HG02870 (cell line): ENCODE data around the gene JAKMIP1.
"Not testable (repeated sequence)": the region's sequence is repeated elsewhere in the genome, so short reads cannot be mapped to it uniquely, and the experiment has no call there.

Experiments
- ATAC-seq: cut with Tn5 transposase; IDR thresholded peaks from one replicate; pipeline ENCODE4 v1.9.1; 2021; ENCODE audit warnings: mild to moderate bottlenecking, moderate library complexity; ENCODE audit not compliant: unreplicated experiment

The JAKMIP1 gene

DNA sequence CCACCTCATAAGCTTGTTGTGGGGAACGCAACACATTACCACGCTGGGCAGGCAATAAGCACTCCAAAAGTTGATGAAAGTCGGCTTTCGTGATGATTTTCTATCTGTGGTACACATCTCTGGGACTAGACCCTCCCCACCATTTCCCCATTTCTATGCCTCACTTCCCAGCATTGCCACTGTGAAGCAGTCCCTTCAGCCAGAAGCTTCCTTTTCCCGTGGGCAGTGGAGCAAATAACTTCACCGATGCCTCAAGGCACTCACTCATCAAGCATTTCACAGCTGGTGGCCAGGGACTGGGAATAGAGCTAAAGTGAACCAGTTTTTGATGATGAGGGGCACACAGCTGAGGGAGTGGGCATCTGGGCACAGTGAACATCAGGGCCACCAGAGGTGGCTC lies 201.0 kb downstream of the JAKMIP1 start:
- ATAC-seq = no peak

DNA sequence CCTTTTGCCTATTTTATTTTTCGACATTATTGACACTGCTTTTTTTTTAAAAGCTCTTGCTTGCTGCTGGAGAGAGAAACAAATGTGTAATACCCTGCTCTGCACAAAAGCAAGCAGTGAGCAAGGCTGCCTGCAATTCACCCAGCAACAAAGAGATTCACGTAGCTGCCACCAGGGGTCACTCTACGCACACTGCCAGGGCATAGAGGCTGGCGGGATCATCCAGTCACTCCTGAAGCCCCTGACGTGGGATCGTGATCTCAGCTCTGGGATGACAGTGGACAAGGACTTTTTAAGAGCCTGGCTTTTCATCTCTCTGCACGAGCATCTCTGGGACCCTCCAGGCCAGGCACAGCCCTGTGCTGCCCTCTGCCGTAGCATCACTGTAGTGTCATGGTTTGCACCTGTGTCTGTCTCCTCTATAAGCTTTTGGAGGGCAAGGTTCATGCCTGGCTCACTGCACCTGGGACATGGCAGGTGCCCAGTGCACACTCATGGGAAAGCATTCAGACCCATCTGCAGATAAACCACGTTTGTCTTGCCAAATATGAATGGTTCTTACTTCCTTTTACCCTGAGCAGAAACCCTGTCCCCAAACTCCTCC lies 201.9 kb downstream of the JAKMIP1 start:
- ATAC-seq = peak; percentile 68

DNA sequence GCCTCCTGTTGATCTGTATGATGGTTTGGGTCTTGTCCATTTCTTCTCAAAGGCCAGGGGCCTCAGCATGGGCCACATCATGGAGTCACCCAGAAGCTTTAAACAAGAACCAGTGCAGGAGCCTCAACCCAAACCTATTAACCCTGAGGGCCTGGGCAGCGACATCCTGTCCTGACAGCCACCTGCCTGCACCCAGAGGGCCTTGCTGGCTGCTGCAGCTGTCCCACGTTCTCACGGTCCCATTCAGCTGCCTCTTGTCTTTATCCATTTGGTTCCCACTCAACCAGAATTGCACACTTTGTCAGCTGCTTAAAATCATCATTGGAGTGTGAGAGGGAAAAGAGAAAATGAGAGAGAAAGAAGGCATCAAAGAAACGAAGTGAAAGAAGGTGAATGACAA lies 203.7 kb downstream of the JAKMIP1 start:
- no peak for ATAC-seq

DNA sequence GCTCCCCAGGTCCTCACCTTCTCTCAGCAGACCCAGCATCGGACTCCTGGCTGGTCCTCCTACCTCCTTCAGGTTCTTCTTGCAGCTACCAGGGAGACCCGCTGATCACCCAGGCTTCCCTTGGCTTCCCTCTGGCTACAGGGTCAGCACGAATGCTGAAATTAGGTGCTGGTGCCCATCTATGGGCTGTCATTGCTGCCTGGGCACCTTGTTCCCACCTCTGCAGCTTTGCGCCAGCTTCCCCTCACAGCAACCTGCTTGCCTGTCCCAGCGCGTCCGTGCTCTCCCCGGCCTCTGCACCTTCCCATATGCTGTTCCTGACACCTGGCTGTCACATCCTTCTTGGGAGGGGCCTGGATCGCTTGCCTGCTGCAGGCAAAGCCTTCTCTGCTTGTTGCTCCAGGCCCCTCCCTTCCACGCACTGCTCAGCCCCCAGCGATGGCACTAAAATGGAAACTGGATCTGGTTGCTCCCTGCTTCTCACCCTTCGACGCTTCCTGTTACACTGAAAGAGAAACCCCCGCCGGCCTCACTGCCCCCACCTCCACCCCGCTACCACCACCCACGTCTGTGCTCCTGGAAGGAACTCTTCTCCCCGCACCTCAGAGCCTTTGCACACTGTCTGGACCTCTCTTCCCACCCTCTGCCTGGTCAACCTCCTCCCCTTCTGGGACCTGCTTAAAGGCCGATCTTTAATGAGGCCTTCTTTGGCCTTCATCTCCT lies 204.3 kb downstream of the JAKMIP1 start:
- ATAC-seq = no peak

DNA sequence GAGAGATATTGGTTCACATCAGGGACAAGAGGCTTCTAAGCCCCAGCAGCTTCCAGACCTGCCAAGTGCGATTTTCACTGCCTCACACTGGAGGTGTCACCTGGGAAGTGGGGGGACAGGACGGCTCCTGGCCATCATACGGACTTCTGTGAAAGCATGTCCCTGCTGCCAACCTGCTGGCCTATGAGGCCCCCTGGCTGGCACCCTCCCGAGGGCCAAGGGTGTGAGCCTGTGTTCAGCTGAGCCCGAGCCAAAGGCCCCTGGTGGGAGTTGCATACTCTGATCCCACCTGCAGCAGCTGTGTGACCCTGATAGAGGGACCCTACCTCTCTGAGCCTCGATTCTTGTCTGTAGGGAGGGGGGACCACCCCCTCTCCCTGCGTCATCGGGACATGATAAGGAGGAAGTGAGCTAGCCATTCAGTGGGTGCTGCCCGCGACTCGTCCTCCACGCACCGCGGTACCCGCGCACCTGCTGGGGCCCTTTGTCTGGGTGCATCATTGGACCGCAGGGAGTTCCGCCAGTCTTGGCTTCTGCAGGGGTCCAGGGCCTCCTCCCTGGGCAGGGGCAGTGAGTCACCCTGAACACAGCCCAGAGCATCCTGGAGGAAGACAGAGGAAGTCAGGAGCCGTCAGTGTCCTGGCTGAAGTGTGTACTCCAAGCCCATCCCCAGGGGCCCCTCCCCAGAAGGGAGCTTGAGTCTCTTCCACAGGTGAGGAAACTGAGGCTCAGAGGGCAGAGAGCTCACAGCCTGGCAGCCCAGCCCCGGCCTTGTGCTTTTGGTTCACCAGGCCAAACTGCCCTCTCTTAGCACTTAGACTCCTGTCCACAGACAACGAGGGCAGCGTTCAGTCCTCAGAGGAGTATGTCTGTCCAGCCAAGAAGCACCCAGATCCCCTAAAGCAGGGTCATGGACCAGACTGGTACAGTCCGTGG lies 206.2 kb downstream of the JAKMIP1 start:
- no peak for ATAC-seq

DNA sequence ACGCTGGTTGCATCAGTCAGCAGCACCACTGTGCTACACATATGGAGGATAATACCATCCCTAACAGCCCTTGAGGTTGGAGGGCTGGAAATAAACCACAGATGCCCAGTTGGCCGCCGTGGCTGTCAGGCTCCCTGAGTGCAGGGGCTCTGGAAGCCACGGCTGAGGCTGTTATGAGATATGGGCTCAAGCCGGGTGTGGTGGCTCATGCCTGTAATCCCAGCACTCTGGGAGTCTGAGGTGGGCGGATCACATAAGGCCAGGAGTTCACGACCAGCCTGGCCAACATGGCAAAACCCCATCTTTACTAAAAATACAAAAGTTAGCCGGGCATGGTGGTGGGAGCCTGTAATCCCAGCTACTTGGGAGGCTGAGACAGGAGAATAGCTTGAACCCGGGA lies 207.0 kb downstream of the JAKMIP1 start:
- not testable (repeated sequence) for ATAC-seq

DNA sequence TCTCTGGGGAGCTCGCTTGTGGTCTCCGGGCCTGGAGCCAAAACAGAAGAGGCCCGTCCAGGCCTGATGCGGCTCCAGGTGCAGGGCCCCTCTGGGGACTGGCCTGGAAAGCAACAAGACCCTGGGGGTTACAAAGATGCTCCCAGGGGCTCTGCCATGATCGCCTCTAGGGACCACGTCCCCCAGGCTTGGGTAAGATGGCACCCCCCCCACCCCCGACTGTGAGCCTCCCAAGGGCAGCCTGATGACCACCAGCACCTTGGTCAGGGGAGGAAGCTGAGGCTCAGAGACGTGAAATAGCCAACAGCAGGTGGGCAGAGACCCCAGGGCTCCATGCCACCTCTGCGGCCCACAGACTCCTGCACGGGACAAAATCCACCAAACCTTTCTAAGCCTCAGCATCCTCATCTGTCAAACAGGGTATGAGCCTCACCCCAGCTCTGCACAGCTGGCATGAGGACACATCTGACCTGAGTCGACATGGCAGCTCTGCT lies 207.5 kb downstream of the JAKMIP1 start:
- no peak for ATAC-seq

DNA sequence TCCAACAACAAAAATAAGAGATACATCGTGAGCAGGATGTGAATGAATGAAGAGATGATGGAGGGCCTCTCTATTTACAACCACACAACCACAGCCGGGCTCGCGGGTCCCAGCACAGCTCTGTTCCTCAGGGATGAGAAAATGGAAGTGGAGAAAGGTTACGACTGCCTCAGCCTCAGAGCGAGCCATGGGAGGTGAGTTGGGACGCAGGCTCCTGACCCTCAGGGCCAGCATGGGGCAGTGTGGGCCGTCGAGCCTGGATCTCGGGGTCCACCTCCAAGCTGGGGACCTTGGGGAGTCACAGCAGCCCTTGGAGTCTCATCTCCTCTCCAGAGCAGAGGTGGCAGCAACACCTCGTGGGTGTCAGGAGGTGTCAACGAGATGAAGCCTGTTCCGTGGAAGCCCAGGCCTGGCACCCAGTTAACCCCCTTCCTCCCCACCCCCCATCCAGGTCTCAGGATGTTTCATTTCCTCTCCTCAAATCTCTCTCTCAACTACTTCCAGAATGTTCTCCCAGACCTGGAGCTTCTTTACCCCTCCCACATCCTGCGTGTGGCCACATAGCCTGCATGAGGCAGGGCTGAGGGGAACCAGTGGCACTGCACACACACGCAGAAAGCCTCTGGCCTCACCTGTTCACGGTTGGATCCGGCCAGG lies 208.1 kb downstream of the JAKMIP1 start:
- no peak for ATAC-seq

DNA sequence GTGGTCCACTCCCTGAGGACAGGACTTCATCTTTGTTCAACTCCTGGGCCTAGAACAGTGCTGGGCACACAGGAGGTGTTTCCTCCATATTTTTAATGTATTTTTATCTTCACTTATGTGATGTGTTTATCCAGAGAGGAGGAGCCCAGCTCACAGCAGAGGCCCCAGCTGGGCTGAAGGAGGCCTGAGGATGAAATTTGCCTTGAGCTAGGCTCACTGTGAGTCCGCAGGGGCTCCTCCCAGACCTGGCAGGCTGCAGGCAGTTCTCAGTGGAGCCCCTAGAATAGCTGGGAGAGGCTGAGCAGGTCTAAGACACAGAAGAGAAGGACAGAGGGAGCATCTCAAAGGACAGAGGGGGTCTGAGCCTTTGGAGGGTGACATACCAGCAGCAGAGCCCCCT lies 208.9 kb downstream of the JAKMIP1 start:
- no peak for ATAC-seq

DNA sequence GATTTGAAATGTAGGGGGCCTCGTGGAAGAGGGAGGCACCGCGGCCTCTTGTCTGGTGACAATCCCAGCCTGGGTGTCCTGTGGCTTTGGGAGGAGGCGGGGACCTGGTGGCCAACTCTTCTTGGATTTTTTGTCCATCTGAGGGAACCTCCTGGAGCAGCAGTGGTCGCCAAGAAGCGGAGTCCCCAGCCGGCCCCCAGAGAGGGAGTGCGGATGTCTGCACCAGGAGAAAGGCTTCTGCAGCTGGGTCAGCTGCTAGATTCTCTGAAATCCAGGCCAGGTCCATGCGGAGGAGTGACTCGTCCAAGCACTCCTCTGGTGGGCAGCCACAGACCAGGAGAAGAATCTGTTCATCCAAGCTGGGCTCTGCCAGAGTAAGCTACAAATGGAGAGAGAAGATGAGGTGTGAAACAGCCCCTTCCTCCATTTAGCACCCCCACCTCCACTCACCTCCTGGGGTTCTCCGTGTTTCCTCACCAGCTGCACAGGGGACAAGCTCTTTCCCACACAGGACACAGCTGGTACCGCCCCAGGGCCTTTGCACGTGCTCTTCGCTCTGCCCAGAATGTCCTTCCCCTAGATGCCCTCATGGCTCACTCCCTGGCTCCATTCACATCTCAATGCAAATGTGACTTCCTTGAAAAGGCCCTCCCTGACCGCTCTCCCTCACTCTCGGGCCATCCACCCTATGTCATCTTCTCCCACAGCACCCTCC lies 209.7 kb downstream of the JAKMIP1 start:
- ATAC-seq = no peak

DNA sequence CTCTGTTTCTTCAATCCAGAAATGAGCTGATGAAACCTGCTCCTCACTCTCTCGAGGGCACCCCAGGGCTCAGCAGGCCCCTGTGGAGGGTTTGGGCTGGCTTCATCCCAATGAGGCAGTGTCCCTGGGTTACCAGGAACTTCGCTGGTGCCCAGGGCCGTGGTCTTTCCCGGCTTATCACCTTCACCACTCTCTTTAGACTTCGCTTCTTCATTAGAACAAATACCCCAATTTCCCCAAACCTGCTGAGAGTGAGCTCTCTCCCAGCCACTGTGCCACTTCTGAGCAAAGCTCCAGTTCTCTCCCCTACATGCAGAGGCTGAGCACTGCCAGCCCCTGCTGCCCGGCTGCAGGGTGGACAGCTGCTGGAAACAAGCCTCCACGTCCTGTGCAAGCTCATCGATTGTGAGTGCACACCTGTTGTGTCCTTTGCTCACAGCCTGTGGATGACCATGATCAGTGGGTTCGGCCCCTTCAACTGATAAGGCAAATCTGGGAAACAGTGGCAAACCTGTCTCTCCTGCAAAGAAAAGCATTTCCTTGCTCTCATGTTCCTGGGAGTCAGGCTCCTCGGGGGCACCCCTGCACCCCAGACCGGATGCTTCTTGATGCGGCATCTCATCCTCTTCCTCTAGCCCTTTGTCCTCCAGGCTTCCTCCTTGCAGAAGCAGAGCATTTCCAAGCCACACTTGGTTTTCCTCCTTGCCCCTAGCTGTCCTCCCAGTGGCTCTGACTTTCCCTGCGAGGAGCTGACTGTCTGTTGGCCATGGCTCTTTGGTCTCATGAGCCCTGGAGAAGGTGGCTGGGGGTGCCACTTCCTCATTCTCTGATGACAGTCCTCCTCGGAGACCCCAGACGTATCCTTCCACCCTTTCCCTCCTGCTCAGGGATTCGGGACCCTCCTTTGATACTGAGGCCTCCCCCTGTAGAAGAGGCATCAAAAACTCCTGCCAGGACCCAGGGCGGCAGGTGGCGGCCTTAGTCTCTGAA lies 210.8 kb downstream of the JAKMIP1 start:
- ATAC-seq = no peak

DNA sequence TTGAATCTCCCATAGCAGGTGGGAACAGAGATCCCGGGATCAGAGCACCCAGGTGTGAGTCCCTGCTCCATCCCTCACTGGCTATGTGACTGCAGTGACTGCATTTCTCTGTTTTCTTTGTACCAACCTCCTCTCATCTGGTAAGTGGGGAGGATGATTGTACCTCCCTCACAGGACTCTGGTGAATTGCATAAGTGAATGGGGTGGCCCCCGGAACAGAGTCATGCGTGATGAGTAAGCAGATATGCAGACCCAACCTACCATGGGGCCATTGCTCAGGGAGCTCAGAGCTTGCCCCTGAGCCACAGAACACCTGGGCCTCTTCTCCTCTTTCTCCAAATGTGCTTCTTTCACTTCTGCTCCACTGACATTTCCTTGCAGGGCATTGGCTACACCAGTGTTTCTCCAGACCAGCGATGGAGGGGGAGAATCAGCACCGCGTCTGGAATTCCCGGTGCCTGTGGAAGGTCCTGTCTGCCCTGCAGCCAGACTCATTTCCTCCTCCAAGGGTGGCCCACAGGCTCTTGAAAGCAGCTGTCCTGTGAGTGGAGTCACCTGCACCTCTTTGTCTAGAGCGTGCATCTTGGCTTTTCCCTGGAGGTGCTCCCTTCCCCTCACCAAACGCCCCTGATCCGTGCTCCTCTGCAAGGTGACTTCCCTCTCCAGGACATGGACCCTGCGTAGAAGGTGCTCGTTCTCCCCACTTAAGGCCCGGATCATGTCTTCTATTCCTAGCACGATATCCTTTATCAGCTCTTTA lies 212.1 kb downstream of the JAKMIP1 start:
- ATAC-seq = no peak

DNA sequence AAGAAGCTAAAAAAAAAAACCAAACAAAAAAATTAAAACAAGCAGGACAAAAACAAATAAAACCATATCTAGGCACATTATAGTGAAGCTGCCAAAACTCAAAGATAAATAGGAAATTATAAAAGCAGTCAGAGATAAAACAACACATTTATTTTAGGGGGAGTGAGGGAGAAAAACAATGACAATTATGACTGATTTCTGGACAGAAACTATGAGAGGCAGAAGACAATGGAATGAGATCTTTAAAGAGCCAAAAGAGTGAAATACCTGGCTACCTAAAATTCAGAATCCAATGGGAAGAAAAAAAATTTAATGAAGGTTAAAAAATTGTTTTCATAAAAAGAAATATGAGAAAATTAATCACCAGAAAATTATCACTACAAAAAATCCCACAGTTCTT lies 215.5 kb downstream of the JAKMIP1 start:
- no peak for ATAC-seq

DNA sequence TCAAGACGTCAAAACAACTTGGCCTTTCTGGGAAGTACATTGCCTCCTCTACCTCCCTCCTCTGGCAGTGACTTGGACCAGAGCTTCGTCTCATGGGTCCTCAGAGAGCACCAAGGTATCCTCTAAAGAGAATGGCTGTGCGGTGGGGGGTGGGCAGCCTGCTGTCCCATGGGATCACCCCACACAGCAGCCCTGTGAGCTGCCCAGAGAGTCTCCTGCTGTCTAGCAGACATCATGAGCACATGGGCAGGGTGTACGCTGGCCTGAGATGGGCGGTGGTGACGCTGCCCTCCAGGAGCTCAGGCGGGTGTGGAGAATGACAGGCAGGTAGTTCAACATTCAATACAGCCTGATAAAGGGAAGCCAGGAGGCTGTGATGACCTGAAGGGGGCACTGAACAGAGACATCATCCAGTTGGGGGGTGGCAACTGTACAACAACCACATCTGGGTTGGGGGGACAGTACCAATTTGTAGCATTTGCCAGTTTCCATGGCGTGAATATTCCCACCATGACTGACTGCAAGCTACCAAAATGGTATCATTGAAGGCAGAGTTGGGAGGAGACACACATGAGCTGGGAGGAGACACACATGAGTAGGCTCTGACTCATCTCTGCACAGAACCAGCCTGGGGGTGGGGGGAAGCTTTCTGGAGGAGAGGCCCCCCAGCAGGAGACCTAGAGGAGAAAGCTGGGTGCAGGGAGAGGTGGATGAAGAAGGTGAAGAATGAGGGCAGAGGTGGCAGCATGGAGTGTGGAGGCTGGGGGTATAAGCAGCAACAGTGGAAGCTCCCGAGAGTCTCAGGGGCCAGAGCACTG lies 218.0 kb downstream of the JAKMIP1 start:
- ATAC-seq = no peak

DNA sequence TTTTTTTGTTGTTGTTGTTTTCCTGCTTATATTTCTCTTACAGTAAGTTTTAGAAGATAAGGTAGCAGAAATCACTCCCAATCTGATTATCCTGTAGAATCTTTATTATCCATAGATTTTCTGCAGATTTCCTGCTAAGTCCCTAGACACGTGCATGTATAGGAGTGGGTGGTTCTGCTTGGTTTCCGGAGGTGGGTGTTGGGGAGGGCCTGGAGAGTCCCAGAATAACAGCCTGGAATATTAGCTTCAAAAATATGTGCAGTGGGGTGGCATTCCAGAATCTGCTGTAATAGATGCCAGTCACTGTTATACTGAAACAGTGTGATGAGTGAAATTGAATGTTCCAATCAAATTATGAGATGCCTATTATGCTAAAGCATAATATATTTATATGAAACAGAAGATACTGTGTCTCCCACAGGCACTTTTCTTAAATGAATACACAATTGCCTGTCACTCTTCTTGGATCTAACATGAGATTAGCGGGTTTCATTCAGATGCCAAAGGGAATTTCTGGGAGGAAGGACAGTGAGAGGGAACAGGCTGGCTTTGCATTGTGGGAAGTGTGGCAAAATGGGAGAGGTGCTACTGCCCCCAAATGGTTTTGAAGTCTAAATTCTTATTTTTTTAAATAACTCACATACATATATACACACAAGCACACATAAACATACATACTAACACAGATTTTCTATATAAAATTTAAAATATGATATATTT lies 219.8 kb downstream of the JAKMIP1 start:
- ATAC-seq = no peak

DNA sequence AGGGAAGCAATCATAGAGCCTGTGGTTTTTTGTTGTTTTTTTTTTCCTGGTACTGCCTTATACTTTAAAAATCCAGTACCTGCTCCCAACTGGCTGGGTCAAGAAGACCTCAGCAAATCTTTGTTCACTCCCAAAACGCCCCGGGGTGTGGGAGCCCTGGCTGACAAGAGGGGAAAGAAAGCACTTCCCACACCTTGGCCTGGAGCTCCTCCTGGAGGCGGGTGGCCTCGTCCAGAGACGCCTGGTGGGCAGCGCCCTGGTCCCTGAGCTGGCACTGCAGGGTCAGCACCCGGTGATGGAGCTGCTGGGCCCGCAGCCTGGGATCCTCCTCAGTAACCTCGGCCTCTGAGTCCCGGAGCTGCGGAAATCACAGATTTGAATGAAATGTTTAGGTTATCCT lies 220.4 kb downstream of the JAKMIP1 start:
- ATAC-seq = no peak

DNA sequence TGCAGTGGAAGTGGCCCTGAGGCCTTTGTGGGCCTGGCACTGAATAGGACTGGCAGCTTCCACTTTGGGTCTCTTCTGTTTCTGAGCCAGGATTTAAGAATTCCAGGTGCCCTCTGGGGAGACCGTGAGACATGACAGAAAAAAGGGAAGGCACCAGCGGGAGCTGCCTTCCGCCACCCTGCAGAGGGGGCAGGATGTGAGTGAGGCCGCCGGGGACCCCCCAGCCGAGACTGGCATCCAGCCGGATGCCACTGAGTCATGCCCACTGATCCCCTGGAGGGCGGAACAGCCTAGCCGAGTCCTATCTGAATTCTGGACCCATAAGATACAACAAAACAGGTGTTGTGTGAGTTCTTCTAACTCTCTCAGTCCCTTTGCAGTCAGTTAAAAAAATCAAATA lies 223.4 kb downstream of the JAKMIP1 start:
- no peak for ATAC-seq
